ENCODE data around the gene LCNL1.

The LCNL1 gene

DNA sequence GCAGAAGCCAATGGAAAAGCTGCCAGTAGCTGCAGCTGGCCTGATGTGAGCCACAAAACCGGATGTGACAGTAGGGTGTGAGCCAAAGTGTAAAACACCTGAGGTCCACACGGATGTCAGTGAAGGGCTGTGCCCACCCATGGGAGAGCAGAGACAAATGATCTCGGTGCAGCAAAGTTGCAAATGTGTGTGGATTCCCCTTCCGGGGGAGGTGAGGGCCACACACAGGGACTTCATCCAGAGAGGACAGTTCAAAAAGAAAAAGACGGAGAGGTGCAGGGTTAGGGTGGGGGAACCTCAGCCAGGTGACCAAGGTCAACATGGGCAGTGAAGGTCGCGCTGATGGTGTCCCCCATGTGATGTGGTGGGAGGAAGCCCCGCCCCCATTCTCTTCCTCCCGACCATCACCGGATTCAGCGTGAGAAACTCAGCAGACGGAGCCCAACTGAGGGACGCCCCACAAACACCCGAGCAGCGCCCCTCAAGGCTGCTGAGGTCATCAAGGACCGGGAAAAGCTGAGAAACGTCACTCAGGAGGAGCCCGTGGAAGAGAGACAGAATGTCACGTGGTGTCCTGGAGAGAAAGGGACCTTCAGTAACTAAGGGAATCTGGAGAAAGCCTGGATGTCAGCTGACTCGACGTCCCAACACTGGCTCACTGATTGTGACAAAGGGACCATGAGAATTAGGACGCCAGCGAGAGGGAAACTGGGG, 16.9 kb upstream of the LCNL1 start:
- DNase-seq (ENCODE audit: low spot score in 2 of 2) = peak in 1 of 2 donors; percentile 51
- Mint-ChIP-seq H3K27me3 (no peaks in the 10 kb centered on the region), H3K27ac (ENCODE audit: low read depth) (peak overlapping the region; percentile 93), H3K9me3 (no peaks in the 10 kb centered on the region), H3K4me1 (peaks cover 52% of the 10 kb centered on the region), H3K4me3 (peak overlapping the region; percentile 77), H3K36me3 (ENCODE audit: insufficient read depth) (peaks cover 11% of the 10 kb centered on the region)
- peak; percentile 76 for ATAC-seq (replicated peaks; ENCODE audit: extremely low read depth, poor library complexity, severe bottlenecking)

DNA sequence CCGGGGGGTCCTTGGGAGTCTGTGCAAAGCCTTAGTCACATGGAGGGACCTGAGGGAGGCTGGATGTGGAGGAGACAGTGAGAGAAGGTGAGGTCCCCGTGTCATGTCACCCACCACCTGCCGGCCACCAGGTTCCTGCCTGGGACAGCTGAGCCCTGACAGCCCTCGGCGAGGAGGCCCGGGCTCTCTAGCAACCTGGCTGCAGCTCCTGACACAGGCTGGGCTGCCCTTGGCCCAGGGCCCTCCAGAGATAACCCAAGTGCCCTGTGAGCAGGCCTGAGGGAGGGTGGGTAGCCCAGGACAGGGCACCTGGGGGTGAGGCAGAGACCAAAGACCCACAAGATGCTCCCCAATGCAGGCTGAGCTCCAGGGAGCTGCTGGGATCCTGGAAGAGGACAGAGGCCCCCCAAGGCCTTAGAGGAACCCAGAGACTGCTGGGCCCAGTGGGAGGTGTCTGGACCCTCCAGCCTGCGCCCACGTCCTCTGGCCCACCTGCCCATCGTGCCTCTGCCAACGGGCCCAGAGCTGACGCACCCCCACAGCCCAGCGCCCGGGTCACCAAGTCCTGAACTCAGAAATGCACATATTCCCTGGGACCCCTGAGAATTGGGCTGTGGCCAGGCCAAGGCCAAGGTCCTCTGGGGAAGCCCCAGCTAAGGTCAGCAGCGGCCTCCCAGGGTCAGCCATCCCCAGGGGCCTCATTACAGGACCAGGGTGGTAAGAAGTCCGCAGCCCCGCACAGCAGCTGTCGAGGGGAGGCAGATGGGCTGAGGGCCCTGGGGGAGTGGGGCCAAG, 14.3 kb upstream of the LCNL1 start:
- H3K27me3 Mint-ChIP-seq = no peaks in the 10 kb centered on the region
- H3K4me3 Mint-ChIP-seq = no peak overlapping the region
- ATAC-seq (replicated peaks; ENCODE audit: extremely low read depth, poor library complexity, severe bottlenecking) = no peak
- H3K4me1 Mint-ChIP-seq = peaks cover 32% of the 10 kb centered on the region
- H3K27ac Mint-ChIP-seq (ENCODE audit: low read depth) = no peak overlapping the region
- H3K36me3 Mint-ChIP-seq (ENCODE audit: insufficient read depth) = peaks cover 11% of the 10 kb centered on the region
- no peaks in the 10 kb centered on the region for H3K9me3 Mint-ChIP-seq
- DNase-seq (ENCODE audit: low spot score in 2 of 2) = no peak

DNA sequence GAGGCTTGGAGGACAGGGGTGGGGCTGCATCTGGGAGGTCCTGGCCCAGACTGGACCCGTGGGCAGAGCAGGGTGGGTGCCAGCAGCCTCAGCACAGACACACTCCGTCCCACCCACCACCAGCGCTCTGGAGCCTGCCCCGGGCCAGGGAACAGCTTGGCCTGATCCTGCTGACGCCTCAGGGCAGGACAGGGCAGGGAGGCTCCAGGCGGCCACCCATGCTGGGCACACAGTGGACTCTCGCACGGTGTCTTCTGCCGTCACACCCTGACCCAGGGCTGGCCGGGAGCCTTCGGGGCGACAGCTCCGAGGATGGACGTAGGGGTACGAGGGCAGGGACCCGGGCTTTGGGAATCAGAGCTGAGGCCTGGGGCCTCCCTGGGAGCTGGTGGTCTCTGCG, 13.6 kb upstream of the LCNL1 start:
- H3K27me3 Mint-ChIP-seq = no peaks in the 10 kb centered on the region

DNA sequence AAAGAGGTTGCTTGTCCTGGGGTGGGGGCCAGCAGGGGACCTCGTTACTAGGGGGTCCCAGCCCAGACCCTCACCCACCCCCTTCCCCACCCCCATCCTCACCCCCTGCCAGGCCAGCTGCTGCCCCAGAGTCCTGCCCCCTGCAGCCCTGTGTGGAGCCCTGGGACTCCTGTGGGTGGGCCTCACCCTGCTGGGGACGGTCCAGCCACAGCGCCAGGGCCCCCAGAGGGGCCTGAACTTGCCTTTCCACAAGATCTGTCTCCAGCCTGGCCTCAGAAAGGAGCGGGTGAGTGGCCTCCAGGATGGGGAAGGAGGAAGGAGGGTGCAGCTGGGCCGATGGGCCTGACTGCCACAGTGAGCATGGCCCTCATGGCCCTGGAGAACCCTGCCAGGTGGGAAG, 13.0 kb upstream of the LCNL1 start:
- no peaks in the 10 kb centered on the region for H3K9me3 Mint-ChIP-seq
- DNase-seq (ENCODE audit: low spot score in 2 of 2) (no peak), ATAC-seq (replicated peaks; ENCODE audit: extremely low read depth, poor library complexity, severe bottlenecking) (no peak)
- no peak overlapping the region for H3K4me3 Mint-ChIP-seq
- H3K4me1 Mint-ChIP-seq = peaks cover 29% of the 10 kb centered on the region
- no peak overlapping the region for H3K27ac Mint-ChIP-seq (ENCODE audit: low read depth)
- H3K27me3 Mint-ChIP-seq = no peaks in the 10 kb centered on the region
- H3K36me3 Mint-ChIP-seq (ENCODE audit: insufficient read depth) = peaks cover 11% of the 10 kb centered on the region

More for the DNA sequence above, 13.6 kb upstream of the LCNL1 start:
- H3K4me3 Mint-ChIP-seq = no peak overlapping the region
- H3K36me3 Mint-ChIP-seq (ENCODE audit: insufficient read depth) = peaks cover 11% of the 10 kb centered on the region
- DNase-seq (ENCODE audit: low spot score in 2 of 2) (no peak), ATAC-seq (replicated peaks; ENCODE audit: extremely low read depth, poor library complexity, severe bottlenecking) (no peak)
- H3K4me1 Mint-ChIP-seq = peaks cover 32% of the 10 kb centered on the region
- no peaks in the 10 kb centered on the region for H3K9me3 Mint-ChIP-seq
- H3K27ac Mint-ChIP-seq (ENCODE audit: low read depth) = no peak overlapping the region

DNA sequence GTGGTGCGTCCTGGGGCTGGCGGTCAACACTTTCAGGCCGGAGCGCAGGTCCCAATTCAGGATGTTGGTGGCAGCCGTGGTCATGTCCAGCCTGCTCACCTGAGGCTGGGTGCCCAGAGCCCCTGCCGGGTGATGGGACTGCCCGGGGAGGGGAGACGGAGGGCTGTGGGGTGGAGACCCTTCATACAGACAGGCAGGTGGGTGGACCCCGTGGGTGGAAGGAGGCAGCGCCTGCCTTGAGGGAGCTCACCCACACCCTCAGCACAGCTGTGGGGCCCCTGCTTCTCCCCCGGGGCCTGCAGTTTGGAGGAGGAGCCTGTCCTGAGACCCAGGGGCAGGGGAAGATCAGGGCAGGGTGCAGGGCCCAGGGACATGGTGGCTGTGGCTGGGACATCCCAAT, 12.4 kb upstream of the LCNL1 start:
- no peak overlapping the region for H3K27ac Mint-ChIP-seq (ENCODE audit: low read depth)
- no peak for ATAC-seq (replicated peaks; ENCODE audit: extremely low read depth, poor library complexity, severe bottlenecking)
- no peaks in the 10 kb centered on the region for H3K27me3 Mint-ChIP-seq

DNA sequence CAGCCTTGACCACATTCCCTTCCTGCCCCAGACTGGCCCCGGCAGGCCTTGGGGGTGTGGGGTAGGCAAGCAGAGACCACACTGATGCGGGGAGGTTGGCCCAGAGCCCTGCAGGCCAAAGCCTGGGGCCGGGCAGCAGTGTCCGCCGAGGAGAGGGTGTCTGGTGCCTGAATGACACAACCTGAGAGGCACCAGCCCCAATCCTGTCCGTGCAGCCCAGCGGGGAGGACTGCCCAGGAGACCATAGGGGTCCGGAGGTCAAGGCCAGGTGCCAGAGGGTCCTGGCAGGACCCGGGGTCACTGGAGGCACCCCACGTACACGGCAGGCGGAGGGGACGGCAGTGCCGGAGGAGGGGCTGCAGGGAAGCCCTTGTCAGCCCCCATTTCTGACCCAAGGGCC, 11.0 kb upstream of the LCNL1 start:
- H3K9me3 Mint-ChIP-seq = no peaks in the 10 kb centered on the region
- H3K27ac Mint-ChIP-seq (ENCODE audit: low read depth) = no peak overlapping the region
- H3K27me3 Mint-ChIP-seq = no peaks in the 10 kb centered on the region
- no peak overlapping the region for H3K4me3 Mint-ChIP-seq
- DNase-seq (ENCODE audit: low spot score in 2 of 2) = no peak
- peaks cover 6% of the 10 kb centered on the region for H3K36me3 Mint-ChIP-seq (ENCODE audit: insufficient read depth)
- no peak for ATAC-seq (replicated peaks; ENCODE audit: extremely low read depth, poor library complexity, severe bottlenecking)
- peaks cover 34% of the 10 kb centered on the region for H3K4me1 Mint-ChIP-seq

More for the DNA sequence above, 12.4 kb upstream of the LCNL1 start:
- Mint-ChIP-seq H3K36me3 (ENCODE audit: insufficient read depth) (peaks cover 11% of the 10 kb centered on the region), H3K9me3 (no peaks in the 10 kb centered on the region), H3K4me3 (no peak overlapping the region), H3K4me1 (peaks cover 32% of the 10 kb centered on the region)
- no peak for DNase-seq (ENCODE audit: low spot score in 2 of 2)

DNA sequence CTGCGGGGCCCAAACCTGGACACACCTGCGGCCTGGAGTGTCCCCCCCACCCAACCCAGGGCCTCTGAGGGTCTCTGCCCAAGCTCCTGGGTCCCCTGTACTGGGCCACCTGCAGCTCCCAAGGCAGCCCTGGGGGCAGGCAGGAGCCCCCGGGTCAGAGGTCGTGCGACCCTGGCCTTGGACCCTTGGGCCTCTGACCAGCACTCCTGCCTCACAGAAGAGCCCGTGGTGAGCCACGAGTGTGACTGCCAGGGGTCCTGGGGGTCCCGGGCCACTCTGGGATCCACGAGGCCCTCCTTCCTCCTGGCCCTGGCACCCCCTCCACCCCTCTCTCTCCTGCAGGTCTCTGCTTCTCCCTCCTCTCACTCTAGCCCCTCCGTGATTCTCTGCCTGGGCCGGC, 10.5 kb upstream of the LCNL1 start:
- no peaks in the 10 kb centered on the region for H3K27me3 Mint-ChIP-seq
- H3K4me1 Mint-ChIP-seq = peaks cover 30% of the 10 kb centered on the region
- no peak overlapping the region for H3K27ac Mint-ChIP-seq (ENCODE audit: low read depth)
- H3K9me3 Mint-ChIP-seq = no peaks in the 10 kb centered on the region
- ATAC-seq (replicated peaks; ENCODE audit: extremely low read depth, poor library complexity, severe bottlenecking) (no peak), DNase-seq (ENCODE audit: low spot score in 2 of 2) (no peak)
- H3K4me3 Mint-ChIP-seq = no peak overlapping the region
- peaks cover 4% of the 10 kb centered on the region for H3K36me3 Mint-ChIP-seq (ENCODE audit: insufficient read depth)

DNA sequence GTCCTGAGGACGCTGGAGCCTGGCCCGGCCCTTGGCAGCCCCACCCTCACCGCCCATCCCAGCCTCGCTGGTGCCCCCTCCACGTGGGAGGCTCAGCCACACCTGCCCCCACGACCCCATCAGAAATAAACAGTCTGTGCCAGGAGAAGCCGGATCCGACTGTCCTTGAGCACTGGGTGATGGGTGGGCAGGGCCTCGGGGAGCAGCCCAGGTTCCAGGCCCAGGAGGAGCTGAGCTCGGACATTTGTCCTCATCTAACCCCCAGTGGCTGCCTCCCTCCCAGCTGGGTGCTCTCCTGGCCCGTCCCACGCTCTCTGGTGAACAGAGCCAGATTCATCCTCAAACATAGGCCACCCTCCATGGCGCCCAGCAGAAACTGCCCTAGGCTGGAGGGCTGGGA, 10.1 kb upstream of the LCNL1 start:
- Mint-ChIP-seq H3K4me1 (peaks cover 28% of the 10 kb centered on the region), H3K27ac (ENCODE audit: low read depth) (no peak overlapping the region), H3K27me3 (no peaks in the 10 kb centered on the region), H3K36me3 (ENCODE audit: insufficient read depth) (peaks cover 3% of the 10 kb centered on the region), H3K9me3 (no peaks in the 10 kb centered on the region), H3K4me3 (no peak overlapping the region)
- ATAC-seq (replicated peaks; ENCODE audit: extremely low read depth, poor library complexity, severe bottlenecking) = no peak
- no peak for DNase-seq (ENCODE audit: low spot score in 2 of 2)

DNA sequence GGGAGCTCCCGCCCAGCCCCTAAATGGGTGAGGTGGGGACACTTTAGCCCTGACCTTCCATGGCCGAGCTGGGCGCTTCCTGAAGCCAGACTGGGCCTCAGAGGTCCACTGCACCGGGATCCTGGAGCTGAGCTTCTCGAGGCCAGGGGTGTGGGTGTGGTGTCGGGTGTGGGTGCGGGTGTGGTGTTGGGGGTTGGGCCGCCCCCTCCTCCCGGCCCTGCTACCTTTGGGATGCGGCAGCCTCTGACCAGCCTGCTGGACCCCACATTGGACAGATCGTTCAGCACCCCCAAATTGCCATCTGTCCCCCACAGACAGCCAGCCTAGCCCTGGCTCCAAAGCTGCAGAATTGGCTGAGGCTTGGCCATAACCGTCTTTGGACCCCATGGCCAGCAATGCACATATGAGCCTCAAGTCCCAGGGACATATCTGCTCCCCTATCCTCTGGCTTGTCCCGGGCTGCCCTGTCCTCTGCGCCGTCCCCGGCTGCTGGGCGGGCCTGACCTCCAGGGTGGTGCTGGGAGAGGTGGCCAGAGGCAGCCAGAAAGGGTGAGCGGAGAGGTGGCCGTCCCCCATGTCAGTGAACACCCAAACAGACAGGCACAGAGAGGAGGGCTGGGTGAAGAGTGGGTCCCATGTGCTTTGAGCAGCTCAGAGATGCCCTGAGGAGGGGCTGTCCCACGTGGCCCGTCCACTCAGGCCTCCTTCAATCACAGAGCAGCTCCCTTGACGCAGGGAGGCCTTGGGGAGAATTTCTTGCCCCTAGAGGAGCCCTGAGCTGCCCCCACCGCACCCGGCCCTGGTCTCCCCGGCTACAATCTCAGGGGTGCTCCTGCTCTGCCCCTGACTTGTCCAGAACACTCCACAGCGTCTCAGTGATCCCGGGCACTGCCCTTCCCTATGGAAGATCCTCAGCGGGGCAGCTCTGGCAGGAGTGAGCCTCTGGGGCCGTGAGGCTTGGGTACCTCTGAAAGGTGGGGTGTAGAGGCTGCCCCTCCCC, 8.9 kb upstream of the LCNL1 start:
- Mint-ChIP-seq H3K9me3 (no peaks in the 10 kb centered on the region), H3K4me3 (no peak overlapping the region), H3K4me1 (peaks cover 28% of the 10 kb centered on the region), H3K36me3 (ENCODE audit: insufficient read depth) (peaks cover 1% of the 10 kb centered on the region), H3K27ac (ENCODE audit: low read depth) (no peak overlapping the region), H3K27me3 (no peaks in the 10 kb centered on the region)
- DNase-seq (ENCODE audit: low spot score in 2 of 2) (no peak), ATAC-seq (replicated peaks; ENCODE audit: extremely low read depth, poor library complexity, severe bottlenecking) (no peak)

DNA sequence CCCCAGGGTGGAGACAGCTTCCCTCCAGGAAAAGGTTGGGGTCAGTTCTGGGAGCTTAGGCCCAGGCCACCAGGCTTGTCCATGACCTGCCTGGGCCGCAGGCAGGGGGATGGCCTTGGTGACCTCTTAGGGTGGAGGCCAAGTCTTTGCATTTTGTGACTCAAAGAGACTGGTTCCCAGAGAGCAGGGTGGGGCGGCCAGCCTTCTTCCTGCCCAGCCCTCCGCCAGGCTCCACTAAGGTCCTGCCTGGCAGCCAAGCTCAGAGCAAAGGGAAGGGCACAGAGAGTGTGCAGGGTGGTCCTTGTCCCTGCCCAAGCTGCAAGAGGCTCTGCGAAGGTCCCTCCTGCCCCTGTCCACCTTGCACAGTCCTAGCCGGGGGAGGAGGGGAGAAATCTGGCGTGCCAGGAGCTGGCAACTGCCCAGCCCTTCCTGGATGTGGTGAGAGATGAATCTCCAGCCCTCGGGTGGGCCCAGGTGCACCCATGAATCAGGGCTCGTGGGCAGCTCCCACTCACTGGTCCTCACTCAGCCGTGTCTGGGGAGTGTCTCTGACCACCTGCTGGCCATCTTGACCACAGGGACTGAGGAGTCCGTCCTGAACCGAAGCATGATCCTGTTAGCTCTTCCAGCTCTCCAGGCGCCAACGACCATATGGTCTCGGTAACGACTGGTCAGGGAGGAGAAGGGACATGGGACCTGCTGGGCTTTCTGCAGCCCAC, 7.8 kb upstream of the LCNL1 start:
- no peak for ATAC-seq (replicated peaks; ENCODE audit: extremely low read depth, poor library complexity, severe bottlenecking)

DNA sequence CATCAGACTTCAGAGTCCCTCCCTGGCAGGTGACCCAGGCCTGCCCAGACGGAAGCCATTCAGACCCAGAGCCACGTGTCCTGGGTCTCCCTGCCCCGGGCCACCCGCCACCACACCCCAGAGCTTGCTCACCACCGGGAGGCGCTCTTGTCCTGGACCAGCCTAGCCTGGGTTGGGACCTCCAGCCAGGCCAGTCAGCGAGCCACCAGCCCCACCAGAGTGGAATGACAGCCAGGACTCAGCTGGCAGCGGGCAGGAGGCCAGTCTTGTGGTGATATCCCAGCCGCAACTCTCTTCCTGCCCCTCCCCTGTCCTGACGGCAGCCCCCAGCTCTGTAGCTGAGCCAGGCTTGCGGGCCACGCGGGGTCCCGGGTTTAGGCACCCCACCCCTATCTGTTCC, 7.1 kb upstream of the LCNL1 start:
- H3K27ac Mint-ChIP-seq (ENCODE audit: low read depth) = no peak overlapping the region
- no peaks in the 10 kb centered on the region for H3K36me3 Mint-ChIP-seq (ENCODE audit: insufficient read depth)

More for the DNA sequence above, 7.8 kb upstream of the LCNL1 start:
- peaks cover 1% of the 10 kb centered on the region for H3K36me3 Mint-ChIP-seq (ENCODE audit: insufficient read depth)
- H3K4me3 Mint-ChIP-seq = peak overlapping the region; percentile 52
- H3K27ac Mint-ChIP-seq (ENCODE audit: low read depth) = no peak overlapping the region
- H3K4me1 Mint-ChIP-seq = peaks cover 27% of the 10 kb centered on the region
- H3K27me3 Mint-ChIP-seq = no peaks in the 10 kb centered on the region
- H3K9me3 Mint-ChIP-seq = no peaks in the 10 kb centered on the region
- no peak for DNase-seq (ENCODE audit: low spot score in 2 of 2)

DNA sequence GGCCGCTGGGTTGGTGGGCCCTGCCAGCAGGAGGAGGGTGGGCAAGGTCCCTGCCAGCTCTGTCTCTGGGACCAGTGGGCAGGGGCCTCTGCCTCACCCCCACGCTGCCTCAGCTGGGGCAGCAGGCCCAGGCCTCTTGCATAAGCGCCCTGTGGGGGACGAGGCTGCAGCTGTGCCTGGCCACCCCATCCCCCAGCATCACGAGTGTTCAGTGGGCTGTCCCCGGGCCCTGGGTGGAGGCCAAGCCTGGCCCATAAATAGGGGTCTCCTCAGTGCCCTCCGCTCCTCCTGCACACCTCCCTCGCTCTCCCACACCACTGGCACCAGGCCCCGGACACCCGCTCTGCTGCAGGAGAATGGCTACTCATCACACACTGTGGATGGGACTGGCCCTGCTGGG, 5.6 kb upstream of the LCNL1 start, which contains the start of gene PTGDS:
PTGDS (plus strand) TSS at position 282 of the 400 bp plus-strand sequence; CDS start at position 357, 75 bp downstream.
- DNase-seq (ENCODE audit: low spot score in 2 of 2) (no peak), ATAC-seq (replicated peaks; ENCODE audit: extremely low read depth, poor library complexity, severe bottlenecking) (no peak)
- H3K27ac Mint-ChIP-seq (ENCODE audit: low read depth) = no peak within 1 kb of the TSS
- H3K9me3 Mint-ChIP-seq = no peaks in the 10 kb centered on the region
- H3K27me3 Mint-ChIP-seq = no peaks in the 10 kb centered on the region
- peaks cover 2% of the 10 kb centered on the region for H3K36me3 Mint-ChIP-seq (ENCODE audit: insufficient read depth)
- peaks cover 21% of the 10 kb centered on the region for H3K4me1 Mint-ChIP-seq
- peak within 1 kb of the TSS; percentile 52 for H3K4me3 Mint-ChIP-seq

More for the DNA sequence above, 7.1 kb upstream of the LCNL1 start:
- DNase-seq (ENCODE audit: low spot score in 2 of 2) = no peak
- Mint-ChIP-seq H3K27me3 (no peaks in the 10 kb centered on the region), H3K4me3 (peak overlapping the region; percentile 52), H3K4me1 (peaks cover 21% of the 10 kb centered on the region), H3K9me3 (no peaks in the 10 kb centered on the region)
- no peak for ATAC-seq (replicated peaks; ENCODE audit: extremely low read depth, poor library complexity, severe bottlenecking)
